Stimulated activated naive CD8-positive, alpha-beta T cell treated with anti-CD3 and anti-CD28 coated beads, Interleukin-15, amount 100 ng/mL, for 72 hours (primary cell): ENCODE results near the gene MYCBPAP.

Experiments
- ATAC-seq: fragments of 150-1000 bp; cut with Tn5 transposase; 2 replicates; pipeline ENCODE4 v1.10.0; 2021; ENCODE audit warnings: mild to moderate bottlenecking, moderate library complexity
- DNase-seq, 2 donors: peaks; one replicate each; pipeline ENCODE4 v3.0.0; 2021 to 2022
- H3K27ac Mint-ChIP-seq, 2 donors: one replicate each; pipeline ENCODE4 v1.8.0; 2022; ENCODE audit warnings: mild to moderate bottlenecking in 2 of 2, mixed read lengths in 2 of 2, moderate library complexity in 2 of 2
- H3K27me3 Mint-ChIP-seq: one replicate; pipeline ENCODE4 v1.8.0; 2022; ENCODE audit warnings: mixed read lengths
- H3K4me1 Mint-ChIP-seq: one replicate; pipeline ENCODE4 v1.8.0; 2022; ENCODE audit warnings: mild to moderate bottlenecking, mixed read lengths
- H3K4me3 Mint-ChIP-seq, 2 donors: one replicate each; pipeline ENCODE4 v1.8.0; 2022; ENCODE audit warnings: mild to moderate bottlenecking in 2 of 2, mixed read lengths in 2 of 2, moderate library complexity in 1 of 2
- H3K9me3 Mint-ChIP-seq, 2 donors: one replicate each; pipeline ENCODE4 v1.8.0; 2022; ENCODE audit warnings: mixed read lengths in 2 of 2

Gene MYCBPAP

GRCh38 chr17:50533185-50533584, 24.9 kb downstream of the MYCBPAP start:
- Mint-ChIP-seq H3K27ac (no peak overlapping the region), H3K4me3 (peak overlapping the region in 1 of 2 donors; percentile 59), H3K27me3 (peaks cover 76% of the 10 kb centered on the region), H3K4me1 (peaks cover 33% of the 10 kb centered on the region), H3K9me3 (no peaks in the 10 kb centered on the region)
- ATAC-seq (no peak), DNase-seq (no peak)

GRCh38 chr17:50533720-50534148, 25.5 kb downstream of the MYCBPAP start:
- Mint-ChIP-seq H3K27me3 (peaks cover 71% of the 10 kb centered on the region), H3K4me3 (peak overlapping the region; percentile 17 to 59), H3K4me1 (peaks cover 33% of the 10 kb centered on the region)

GRCh38 chr17:50534222-50534978, 26.2 kb downstream of the MYCBPAP start:
- Mint-ChIP-seq H3K27me3 (peaks cover 64% of the 10 kb centered on the region), H3K4me1 (peaks cover 33% of the 10 kb centered on the region), H3K9me3 (no peaks in the 10 kb centered on the region), H3K27ac (peak overlapping the region in 1 of 2 donors; percentile 86), H3K4me3 (peak overlapping the region; percentile 17 to 59)
- DNase-seq (no peak), ATAC-seq (peak; percentile 65)

More at GRCh38 chr17:50533720-50534148, 25.5 kb downstream of the MYCBPAP start:
- no peaks in the 10 kb centered on the region for H3K9me3 Mint-ChIP-seq
- H3K27ac Mint-ChIP-seq, result peak overlapping the region in 1 of 2 donors; percentile 85
- DNase-seq (no peak), ATAC-seq (peak; percentile 26)

GRCh38 chr17:50534979-50535326, 26.7 kb downstream of the MYCBPAP start:
- no peak for DNase-seq
- ATAC-seq, result no peak
- no peak overlapping the region for H3K4me3 Mint-ChIP-seq
- peaks cover 59% of the 10 kb centered on the region for H3K27me3 Mint-ChIP-seq
- H3K27ac Mint-ChIP-seq, result no peak overlapping the region
- H3K4me1 Mint-ChIP-seq, result peaks cover 33% of the 10 kb centered on the region
- H3K9me3 Mint-ChIP-seq, result no peaks in the 10 kb centered on the region

GRCh38 chr17:50535407-50535806, 27.2 kb downstream of the MYCBPAP start:
- ATAC-seq (no peak), DNase-seq (no peak)
- peaks cover 33% of the 10 kb centered on the region for H3K4me1 Mint-ChIP-seq
- H3K4me3 Mint-ChIP-seq, result no peak overlapping the region
- H3K27me3 Mint-ChIP-seq, result peaks cover 54% of the 10 kb centered on the region
- no peak overlapping the region for H3K27ac Mint-ChIP-seq
- no peaks in the 10 kb centered on the region for H3K9me3 Mint-ChIP-seq

GRCh38 chr17:50536683-50537646, 28.7 kb downstream of the MYCBPAP start:
- Mint-ChIP-seq H3K27ac (no peak overlapping the region), H3K4me3 (no peak overlapping the region), H3K4me1 (peaks cover 39% of the 10 kb centered on the region), H3K9me3 (no peaks in the 10 kb centered on the region), H3K27me3 (peaks cover 39% of the 10 kb centered on the region)
- ATAC-seq, result no peak
- DNase-seq, result no peak

- Mint-ChIP-seq H3K27ac (peak overlapping the region in 1 of 2 donors; percentile 66), H3K27me3 (peaks cover 29% of the 10 kb centered on the region)
Measured at GRCh38 chr17:50537721-50538548, 29.7 kb downstream of the MYCBPAP start.

GRCh38 chr17:50538549-50539410, 30.5 kb downstream of the MYCBPAP start:
- no peaks in the 10 kb centered on the region for H3K9me3 Mint-ChIP-seq
- peaks cover 24% of the 10 kb centered on the region for H3K27me3 Mint-ChIP-seq
- no peak overlapping the region for H3K4me3 Mint-ChIP-seq
- H3K27ac Mint-ChIP-seq, result peak overlapping the region in 1 of 2 donors; percentile 66
- peaks cover 29% of the 10 kb centered on the region for H3K4me1 Mint-ChIP-seq
- no peak for DNase-seq
- no peak for ATAC-seq

More at GRCh38 chr17:50537721-50538548, 29.7 kb downstream of the MYCBPAP start:
- no peak for DNase-seq
- H3K9me3 Mint-ChIP-seq, result no peaks in the 10 kb centered on the region
- H3K4me1 Mint-ChIP-seq, result peaks cover 38% of the 10 kb centered on the region
- ATAC-seq, result no peak
- H3K4me3 Mint-ChIP-seq, result no peak overlapping the region

- Mint-ChIP-seq H3K4me3 (no peak overlapping the region), H3K9me3 (no peaks in the 10 kb centered on the region), H3K27me3 (peaks cover 23% of the 10 kb centered on the region), H3K27ac (peak overlapping the region in 1 of 2 donors; percentile 48), H3K4me1 (peaks cover 18% of the 10 kb centered on the region)
- DNase-seq (no peak), ATAC-seq (no peak)
Measured at GRCh38 chr17:50539762-50540559, 31.7 kb downstream of the MYCBPAP start.

- H3K4me1 Mint-ChIP-seq, result peaks cover 18% of the 10 kb centered on the region
- peak overlapping the region; percentile 88 to 94 for H3K4me3 Mint-ChIP-seq
- no peak for ATAC-seq
- peaks cover 15% of the 10 kb centered on the region for H3K27me3 Mint-ChIP-seq
- no peaks in the 10 kb centered on the region for H3K9me3 Mint-ChIP-seq
- DNase-seq, result no peak
- H3K27ac Mint-ChIP-seq, result no peak overlapping the region
Measured at GRCh38 chr17:50540560-50541401, 32.5 kb downstream of the MYCBPAP start.

- H3K4me1 Mint-ChIP-seq, result peaks cover 18% of the 10 kb centered on the region
- peak overlapping the region; percentile 88 to 94 for H3K4me3 Mint-ChIP-seq
- H3K27ac Mint-ChIP-seq, result peak overlapping the region in 1 of 2 donors; percentile 11
- no peak for DNase-seq
- H3K9me3 Mint-ChIP-seq, result no peaks in the 10 kb centered on the region
- no peak for ATAC-seq
- peaks cover 14% of the 10 kb centered on the region for H3K27me3 Mint-ChIP-seq
Measured at GRCh38 chr17:50541402-50541715, 33.1 kb downstream of the MYCBPAP start.

- peak overlapping the region in 1 of 2 donors; percentile 57 for H3K27ac Mint-ChIP-seq
- H3K4me3 Mint-ChIP-seq, result peak overlapping the region; percentile 88 to 94
- peaks cover 22% of the 10 kb centered on the region for H3K4me1 Mint-ChIP-seq
- peaks cover 14% of the 10 kb centered on the region for H3K27me3 Mint-ChIP-seq
- peak; percentile 79 to 87 for DNase-seq
- ATAC-seq, result peak; percentile 85
- no peaks in the 10 kb centered on the region for H3K9me3 Mint-ChIP-seq
Measured at GRCh38 chr17:50541716-50542688, 33.8 kb downstream of the MYCBPAP start.
